Measurements from ENCODE around the gene JARID2.

The JARID2 gene

GRCh38 chr6:15372932-15373331 lies 127.1 kb downstream of the JARID2 start:
- Histone ChIP-seq H3K9me3 (ENCODE audit: low read depth, low read length) (no peaks in the 10 kb centered on the region), H3K27ac (no peak overlapping the region), H3K9ac (ENCODE audit: insufficient read length) (no peak overlapping the region), H3K36me3 (ENCODE audit: insufficient read depth, low read length) (peaks cover 34% of the 10 kb centered on the region), H3K4me3 (no peak overlapping the region)
- TF ChIP-seq POLR2AphosphoS5 (IDR thresholded peaks at IDR 0.05; ENCODE audit: borderline replicate concordance, low read depth, low read length): no peak
- TF ChIP-seq EZH2 (IDR thresholded peaks at IDR 0.05): no peak
- no peak for DNase-seq (ENCODE audit: low read depth, low spot score)

GRCh38 chr6:15374119-15374518 lies 128.2 kb downstream of the JARID2 start:
- Histone ChIP-seq H3K4me3 (no peak overlapping the region), H3K9ac (ENCODE audit: insufficient read length) (no peak overlapping the region), H3K36me3 (ENCODE audit: insufficient read depth, low read length) (peaks cover 30% of the 10 kb centered on the region), H3K27ac (no peak overlapping the region), H3K9me3 (ENCODE audit: low read depth, low read length) (no peaks in the 10 kb centered on the region)
- TF ChIP-seq FOXP2 (optimal IDR thresholded peaks at IDR 0.05; ENCODE audit: control extremely low read depth, extremely low read length, insufficient read depth) (no peak), POLR2AphosphoS5 (IDR thresholded peaks at IDR 0.05; ENCODE audit: borderline replicate concordance, low read depth, low read length) (no peak), EZH2 (IDR thresholded peaks at IDR 0.05) (no peak)
- no peak for DNase-seq (ENCODE audit: low read depth, low spot score)

- no peak for DNase-seq (ENCODE audit: low read depth, low spot score)
- Histone ChIP-seq H3K36me3 (ENCODE audit: insufficient read depth, low read length) (peaks cover 30% of the 10 kb centered on the region), H3K4me3 (no peak overlapping the region), H3K9me3 (ENCODE audit: low read depth, low read length) (no peaks in the 10 kb centered on the region), H3K27ac (no peak overlapping the region), H3K9ac (ENCODE audit: insufficient read length) (no peak overlapping the region)
- no peak for TF ChIP-seq FOXP2 (optimal IDR thresholded peaks at IDR 0.05; ENCODE audit: control extremely low read depth, extremely low read length, insufficient read depth)
- TF ChIP-seq EZH2 (IDR thresholded peaks at IDR 0.05): no peak
- TF ChIP-seq POLR2AphosphoS5 (IDR thresholded peaks at IDR 0.05; ENCODE audit: borderline replicate concordance, low read depth, low read length): no peak
These were observed 129.1 kb downstream of the JARID2 start for GRCh38 chr6:15375018-15375417.

GRCh38 chr6:15375638-15376290 lies 129.9 kb downstream of the JARID2 start:
- TF ChIP-seq EZH2 (IDR thresholded peaks at IDR 0.05): no peak
- TF ChIP-seq FOXP2 (optimal IDR thresholded peaks at IDR 0.05; ENCODE audit: control extremely low read depth, extremely low read length, insufficient read depth): no peak
- no peak for TF ChIP-seq POLR2AphosphoS5 (IDR thresholded peaks at IDR 0.05; ENCODE audit: borderline replicate concordance, low read depth, low read length)
- Histone ChIP-seq H3K36me3 (ENCODE audit: insufficient read depth, low read length) (peaks cover 33% of the 10 kb centered on the region), H3K9ac (ENCODE audit: insufficient read length) (no peak overlapping the region), H3K4me3 (no peak overlapping the region), H3K9me3 (ENCODE audit: low read depth, low read length) (no peaks in the 10 kb centered on the region), H3K27ac (no peak overlapping the region)
- no peak for DNase-seq (ENCODE audit: low read depth, low spot score)

GRCh38 chr6:15376900-15377487 lies 131.1 kb downstream of the JARID2 start:
- Histone ChIP-seq H3K9me3 (ENCODE audit: low read depth, low read length) (no peaks in the 10 kb centered on the region), H3K27ac (no peak overlapping the region), H3K36me3 (ENCODE audit: insufficient read depth, low read length) (peaks cover 33% of the 10 kb centered on the region), H3K4me3 (no peak overlapping the region), H3K9ac (ENCODE audit: insufficient read length) (no peak overlapping the region)
- TF ChIP-seq POLR2AphosphoS5 (IDR thresholded peaks at IDR 0.05; ENCODE audit: borderline replicate concordance, low read depth, low read length) (no peak), FOXP2 (optimal IDR thresholded peaks at IDR 0.05; ENCODE audit: control extremely low read depth, extremely low read length, insufficient read depth) (no peak), EZH2 (IDR thresholded peaks at IDR 0.05) (no peak)
- no peak for DNase-seq (ENCODE audit: low read depth, low spot score)

- Histone ChIP-seq H3K9ac (ENCODE audit: insufficient read length) (no peak overlapping the region), H3K9me3 (ENCODE audit: low read depth, low read length) (no peaks in the 10 kb centered on the region), H3K36me3 (ENCODE audit: insufficient read depth, low read length) (peaks cover 33% of the 10 kb centered on the region), H3K27ac (no peak overlapping the region), H3K4me3 (no peak overlapping the region)
- no peak for DNase-seq (ENCODE audit: low read depth, low spot score)
- no peak for TF ChIP-seq POLR2AphosphoS5 (IDR thresholded peaks at IDR 0.05; ENCODE audit: borderline replicate concordance, low read depth, low read length)
- TF ChIP-seq FOXP2 (optimal IDR thresholded peaks at IDR 0.05; ENCODE audit: control extremely low read depth, extremely low read length, insufficient read depth): no peak
- no peak for TF ChIP-seq EZH2 (IDR thresholded peaks at IDR 0.05)
These were observed 132.4 kb downstream of the JARID2 start for GRCh38 chr6:15378272-15378671.

GRCh38 chr6:15378866-15379265 lies 133.0 kb downstream of the JARID2 start:
- no peak overlapping the region for H3K27ac ChIP-seq
- no peak overlapping the region for H3K4me3 ChIP-seq
- TF ChIP-seq FOXP2 (optimal IDR thresholded peaks at IDR 0.05; ENCODE audit: control extremely low read depth, extremely low read length, insufficient read depth) (no peak), POLR2AphosphoS5 (IDR thresholded peaks at IDR 0.05; ENCODE audit: borderline replicate concordance, low read depth, low read length) (no peak), EZH2 (IDR thresholded peaks at IDR 0.05) (no peak)
- peaks cover 33% of the 10 kb centered on the region for H3K36me3 ChIP-seq (ENCODE audit: insufficient read depth, low read length)
- no peak overlapping the region for H3K9ac ChIP-seq (ENCODE audit: insufficient read length)
- no peaks in the 10 kb centered on the region for H3K9me3 ChIP-seq (ENCODE audit: low read depth, low read length)
- no peak for DNase-seq (ENCODE audit: low read depth, low spot score)

- no peak overlapping the region for H3K27ac ChIP-seq
- TF ChIP-seq EZH2 (IDR thresholded peaks at IDR 0.05) (no peak), FOXP2 (optimal IDR thresholded peaks at IDR 0.05; ENCODE audit: control extremely low read depth, extremely low read length, insufficient read depth) (no peak), POLR2AphosphoS5 (IDR thresholded peaks at IDR 0.05; ENCODE audit: borderline replicate concordance, low read depth, low read length) (no peak)
- no peak overlapping the region for H3K9ac ChIP-seq (ENCODE audit: insufficient read length)
- H3K9me3 ChIP-seq (ENCODE audit: low read depth, low read length): no peaks in the 10 kb centered on the region
- DNase-seq (ENCODE audit: low read depth, low spot score): no peak
- H3K4me3 ChIP-seq: no peak overlapping the region
- peaks cover 20% of the 10 kb centered on the region for H3K36me3 ChIP-seq (ENCODE audit: insufficient read depth, low read length)
These were observed 134.5 kb downstream of the JARID2 start for GRCh38 chr6:15380351-15380750.
